ENCODE data around the gene KSR2. TPM values are rescaled to one million over a fixed set of nuclear protein-coding genes. Genes with fewer than 3 reads are reported as not detected.

Gene KSR2
- polyA plus RNA-seq, 1 donor: 1.2 TPM

GRCh38 chr12:117452112-117452511, 516.7 kb downstream of the KSR2 start:
- DNase-seq: no peak

GRCh38 chr12:117450209-117450608, 518.6 kb downstream of the KSR2 start:
- DNase-seq: no peak

GRCh38 chr12:117447665-117448366, 521.0 kb downstream of the KSR2 start:
- DNase-seq: no peak

- DNase-seq: no peak
Measured at GRCh38 chr12:117444781-117445180, 524.0 kb downstream of the KSR2 start.

GRCh38 chr12:117441751-117442150, 527.0 kb downstream of the KSR2 start:
- DNase-seq: no peak

GRCh38 chr12:117440384-117440783, 528.4 kb downstream of the KSR2 start:
- DNase-seq: no peak

GRCh38 chr12:117439531-117440001, 529.2 kb downstream of the KSR2 start:
- no peak for DNase-seq

- DNase-seq: no peak
Measured at GRCh38 chr12:117438809-117439208, 530.0 kb downstream of the KSR2 start.

- no peak for DNase-seq
Measured at GRCh38 chr12:117437516-117438255, 531.1 kb downstream of the KSR2 start.

GRCh38 chr12:117433878-117434277, 534.9 kb downstream of the KSR2 start:
- no peak for DNase-seq

- DNase-seq: no peak
Measured at GRCh38 chr12:117430246-117430645, 538.5 kb downstream of the KSR2 start.

- no peak for DNase-seq
Measured at GRCh38 chr12:117427211-117427610, 541.6 kb downstream of the KSR2 start.

GRCh38 chr12:117421987-117422386, 546.8 kb downstream of the KSR2 start:
- no peak for DNase-seq

- DNase-seq: no peak
Measured at GRCh38 chr12:117421068-117421752, 547.6 kb downstream of the KSR2 start.

GRCh38 chr12:117417004-117417403, 551.8 kb downstream of the KSR2 start:
- DNase-seq: no peak

- no peak for DNase-seq
Measured at GRCh38 chr12:117412465-117413188, 556.2 kb downstream of the KSR2 start.

GRCh38 chr12:117409286-117409685, 559.5 kb downstream of the KSR2 start:
- DNase-seq: no peak

- DNase-seq: peak; percentile 55
Measured at GRCh38 chr12:117408161-117408791, 560.5 kb downstream of the KSR2 start.

GRCh38 chr12:117404940-117405339, 563.9 kb downstream of the KSR2 start:
- no peak for DNase-seq

- no peak for DNase-seq
Measured at GRCh38 chr12:117404203-117404853, 564.5 kb downstream of the KSR2 start.

- DNase-seq: no peak
Measured at GRCh38 chr12:117403586-117404139, 565.1 kb downstream of the KSR2 start.
